NCI-H2171 (cell line): ENCODE data around the gene NF1.
A peak's percentile ranks its signal among the peaks of the same experiment; 100 is the strongest.
"Not testable (repeated sequence)": the region's sequence is repeated elsewhere in the genome, so short reads cannot be mapped to it uniquely, and the experiment has no call there.

ENCODE experiments used
- DNase-seq: peaks from one replicate; lab custom pipeline; 2025; lab: John Stamatoyannopoulos, UW

Gene NF1

DNA sequence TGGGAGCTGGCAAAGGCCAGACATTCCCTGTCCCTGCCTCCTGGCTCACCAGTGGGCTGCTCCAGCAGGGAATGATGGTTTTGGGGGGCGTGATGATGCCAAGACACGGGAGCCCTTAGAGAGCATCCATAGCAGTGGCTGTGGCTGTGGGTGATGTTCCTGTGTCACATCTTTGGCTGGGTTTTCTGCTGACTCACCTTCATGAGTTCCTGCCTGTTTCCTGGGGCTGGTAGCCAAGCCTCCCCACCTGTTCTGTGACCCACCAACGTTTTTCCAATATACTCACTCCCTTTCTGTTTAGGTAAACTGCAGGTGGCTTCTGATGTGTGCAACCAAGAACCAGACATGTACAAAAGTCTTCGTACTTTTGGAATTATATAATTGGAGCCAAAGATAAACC is 16.5 kb upstream of the NF1 start:
- DNase-seq: no peak

DNA sequence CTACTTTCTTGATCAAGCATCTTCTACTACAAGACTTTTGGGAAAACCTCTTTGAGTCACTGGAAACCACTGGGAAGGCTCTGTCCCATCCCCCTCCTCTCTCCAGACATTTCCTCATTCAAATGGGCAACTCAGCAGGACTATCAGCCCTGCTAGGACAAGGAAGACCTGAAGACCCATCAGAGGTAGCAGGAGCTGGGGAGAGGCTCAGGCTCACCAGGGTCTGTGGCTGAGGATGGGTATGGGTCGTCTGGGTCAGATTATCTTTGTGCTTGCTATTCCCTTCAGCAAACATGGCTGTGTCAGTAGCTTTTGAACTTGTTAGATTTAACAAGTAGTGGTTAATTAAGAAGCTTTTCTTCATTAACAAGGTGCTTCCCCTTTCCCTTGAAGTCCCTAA is 15.0 kb upstream of the NF1 start:
- DNase-seq: no peak

DNA sequence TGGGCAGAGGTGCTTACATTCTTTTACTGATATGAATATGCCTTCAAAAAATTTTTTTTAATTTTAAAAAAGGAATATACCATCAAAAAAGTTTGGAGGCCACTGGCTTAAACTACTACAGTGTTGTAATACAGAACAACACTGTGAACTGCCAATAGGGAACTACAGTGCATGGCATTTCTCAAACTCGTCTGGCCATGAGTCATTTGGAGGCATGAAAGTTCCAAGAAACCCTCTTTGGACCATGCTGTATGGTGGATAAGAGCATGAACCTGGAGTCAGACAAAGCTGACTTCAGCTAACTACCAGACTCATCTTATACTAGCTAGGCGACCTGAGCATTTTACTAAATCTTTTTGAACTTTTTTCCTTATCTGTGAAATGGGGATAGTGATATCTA is 9.2 kb upstream of the NF1 start:
- no peak for DNase-seq

DNA sequence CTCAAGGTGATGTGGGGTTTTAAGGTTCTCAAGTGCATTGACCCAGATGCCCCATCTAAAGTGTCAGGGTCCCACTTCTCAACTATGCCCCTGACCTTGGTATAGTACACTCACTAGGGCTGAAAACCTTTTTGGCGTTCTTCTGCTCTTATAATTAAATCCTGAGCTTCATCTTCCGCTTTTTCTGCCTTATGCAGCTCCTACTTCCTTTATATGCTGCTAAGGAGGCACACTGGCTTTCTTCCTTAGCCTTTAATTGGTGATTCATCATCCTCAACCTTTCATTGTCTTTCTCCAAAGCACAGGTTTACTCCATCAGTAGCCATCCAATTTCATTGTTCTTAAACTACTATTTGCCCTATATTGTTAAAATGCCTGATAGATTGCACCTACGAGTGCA is 5.3 kb upstream of the NF1 start:
- DNase-seq: no peak

DNA sequence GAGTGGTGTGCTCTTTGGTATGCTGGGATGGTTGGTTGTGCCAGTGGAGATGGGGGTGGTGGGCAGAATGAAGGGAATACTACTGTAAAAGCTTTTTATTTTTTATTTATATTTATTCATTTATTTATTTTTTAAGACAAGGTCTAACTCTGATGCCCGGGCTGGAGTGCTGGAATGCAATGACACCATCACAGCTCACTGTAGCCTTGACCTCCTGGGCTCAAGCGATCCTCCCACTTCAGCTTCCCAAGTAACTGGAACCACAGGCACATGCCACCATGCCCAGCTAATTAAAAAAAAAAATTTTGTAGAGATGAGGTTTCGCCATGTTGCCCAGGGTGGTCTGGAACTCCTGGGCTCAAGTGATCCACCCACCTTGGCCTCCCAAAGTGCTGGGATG is 4.1 kb upstream of the NF1 start:
- not testable (repeated sequence) for DNase-seq

DNA sequence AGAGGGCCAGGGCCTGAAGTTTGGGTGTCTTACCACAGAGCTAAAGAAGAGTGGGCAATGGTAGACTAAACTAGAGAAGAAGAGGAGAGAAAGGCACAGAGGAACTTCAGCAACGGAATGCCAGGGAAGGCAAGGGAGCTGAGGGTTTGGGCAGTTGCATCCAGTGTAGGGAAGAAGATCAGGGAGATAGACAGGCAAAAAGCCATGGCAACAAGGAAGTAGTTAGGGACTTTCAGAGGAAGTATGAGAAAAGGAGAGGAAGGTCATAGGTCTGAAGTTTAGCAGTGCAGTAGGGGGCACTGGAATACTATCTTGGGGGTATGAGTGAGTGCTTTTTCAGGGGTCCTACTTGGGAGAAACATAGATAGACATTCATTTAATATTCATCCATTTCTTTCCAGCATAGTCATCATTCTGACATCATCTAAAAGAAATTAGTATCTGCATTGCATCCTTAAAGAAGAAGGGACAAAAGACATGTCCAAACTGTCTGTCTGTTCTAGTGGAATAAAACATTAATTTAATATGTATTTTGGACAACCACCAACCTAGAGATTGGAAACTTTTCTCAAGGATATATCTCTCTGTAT is 2.2 kb upstream of the NF1 start:
- DNase-seq: no peak

DNA sequence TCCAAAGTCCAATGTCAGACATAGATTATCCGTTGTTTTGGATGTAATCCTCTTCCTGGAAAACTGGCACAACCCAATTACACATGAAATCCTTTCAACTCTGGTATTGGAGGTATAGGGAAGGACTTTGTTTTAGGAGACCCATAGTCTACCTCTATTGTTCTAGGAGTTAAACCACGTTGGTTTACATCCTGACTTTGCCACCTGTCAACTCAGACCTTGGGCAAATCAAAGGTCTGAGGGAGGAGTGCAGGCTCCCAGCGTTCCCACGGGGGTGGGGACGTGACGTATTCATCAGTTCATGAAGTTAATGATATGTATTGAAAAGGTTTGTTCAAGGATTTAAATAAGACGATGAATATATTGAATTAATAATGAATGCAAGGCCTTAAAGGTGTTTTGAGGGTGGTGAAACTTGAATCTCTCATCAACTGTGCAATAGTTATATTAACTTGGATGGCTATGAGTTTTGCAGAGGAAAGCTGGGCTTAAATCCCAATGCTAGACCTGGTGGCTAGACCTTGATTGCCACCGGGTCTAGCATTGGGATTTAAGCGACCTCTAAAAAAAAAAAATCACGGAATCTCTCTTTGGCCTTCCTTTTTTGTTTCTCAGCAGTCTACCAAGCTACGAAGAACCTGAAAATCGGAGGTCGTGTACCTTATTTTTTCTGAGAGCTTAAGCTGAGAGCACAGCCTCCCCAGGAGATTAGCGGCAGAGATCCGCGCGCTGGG is 744 bp upstream of the NF1 start:
- no peak for DNase-seq

DNA sequence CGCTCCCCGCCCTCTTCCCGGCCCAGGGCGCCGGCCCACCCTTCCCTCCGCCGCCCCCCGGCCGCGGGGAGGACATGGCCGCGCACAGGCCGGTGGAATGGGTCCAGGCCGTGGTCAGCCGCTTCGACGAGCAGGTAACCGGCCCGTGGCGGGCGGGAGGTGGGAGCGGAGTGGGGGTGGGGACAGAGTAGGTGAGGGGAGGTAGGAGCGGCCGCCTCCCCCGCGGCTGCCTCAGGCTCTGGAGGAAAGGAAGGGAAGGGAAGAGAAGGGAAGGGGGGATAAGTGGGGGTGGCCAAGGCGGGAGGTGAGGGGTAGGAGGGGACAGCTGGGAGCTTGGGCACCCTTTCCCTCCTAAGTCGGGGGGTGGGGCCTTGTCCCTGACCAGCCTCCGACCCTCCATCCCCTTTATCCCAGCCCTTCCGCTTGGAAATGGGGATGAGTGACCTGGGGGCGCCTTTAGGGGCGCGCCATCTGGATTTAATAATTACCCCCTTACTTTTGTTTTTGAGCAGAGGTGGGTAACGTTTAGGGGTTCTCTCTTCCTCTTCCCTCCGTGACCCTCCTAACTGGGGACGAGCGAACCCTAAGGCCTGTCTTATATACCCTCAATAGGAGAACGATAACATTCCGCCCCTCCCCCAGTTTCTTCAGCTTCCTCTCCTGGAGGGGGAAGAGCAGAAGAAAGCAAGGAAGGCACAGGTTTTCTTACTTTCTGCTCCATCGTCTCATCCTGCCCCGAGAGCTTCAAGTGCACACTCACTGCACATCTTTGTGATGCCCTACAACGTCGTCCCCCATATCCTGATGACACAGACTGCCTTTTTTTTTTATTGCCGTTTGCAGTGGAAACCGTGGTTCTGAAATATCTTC is 694 bp downstream of the NF1 start:
- DNase-seq: peak; percentile 31

DNA sequence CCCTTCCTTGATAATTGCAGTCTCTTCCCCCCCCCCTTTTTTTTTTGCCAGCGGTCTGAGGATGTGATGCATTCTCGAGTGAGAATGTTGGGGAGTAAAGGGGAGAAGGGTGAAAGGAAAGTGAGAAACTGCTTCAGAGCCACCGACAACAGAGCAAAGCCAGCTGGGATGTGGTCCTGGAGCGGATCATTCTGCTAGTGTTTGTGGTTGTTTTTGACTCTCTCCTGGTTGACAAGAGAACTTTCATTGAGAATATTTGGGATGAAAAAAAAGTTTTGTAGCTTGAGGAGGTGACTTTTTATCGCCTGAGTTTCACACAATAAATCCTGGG is 1.3 kb downstream of the NF1 start:
- no peak for DNase-seq

DNA sequence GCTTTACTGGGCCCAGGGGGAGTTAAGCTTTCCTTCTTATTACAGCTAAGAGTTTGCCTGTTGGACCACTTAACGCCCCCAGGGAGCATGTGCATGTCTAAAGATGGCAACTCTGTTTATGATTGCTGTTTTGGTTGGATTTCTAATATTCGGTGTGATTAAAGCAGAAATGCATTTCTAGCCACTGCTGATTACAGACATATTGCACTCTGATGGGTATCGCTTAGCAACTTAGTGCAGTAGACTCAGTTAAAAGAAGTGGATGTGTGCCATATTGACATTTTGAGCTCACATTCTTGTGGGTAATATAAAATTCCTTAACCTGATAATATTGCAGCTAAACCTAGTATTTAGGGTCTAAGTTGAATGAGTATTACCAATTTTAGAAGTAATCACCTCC is 4.2 kb downstream of the NF1 start:
- no peak for DNase-seq

DNA sequence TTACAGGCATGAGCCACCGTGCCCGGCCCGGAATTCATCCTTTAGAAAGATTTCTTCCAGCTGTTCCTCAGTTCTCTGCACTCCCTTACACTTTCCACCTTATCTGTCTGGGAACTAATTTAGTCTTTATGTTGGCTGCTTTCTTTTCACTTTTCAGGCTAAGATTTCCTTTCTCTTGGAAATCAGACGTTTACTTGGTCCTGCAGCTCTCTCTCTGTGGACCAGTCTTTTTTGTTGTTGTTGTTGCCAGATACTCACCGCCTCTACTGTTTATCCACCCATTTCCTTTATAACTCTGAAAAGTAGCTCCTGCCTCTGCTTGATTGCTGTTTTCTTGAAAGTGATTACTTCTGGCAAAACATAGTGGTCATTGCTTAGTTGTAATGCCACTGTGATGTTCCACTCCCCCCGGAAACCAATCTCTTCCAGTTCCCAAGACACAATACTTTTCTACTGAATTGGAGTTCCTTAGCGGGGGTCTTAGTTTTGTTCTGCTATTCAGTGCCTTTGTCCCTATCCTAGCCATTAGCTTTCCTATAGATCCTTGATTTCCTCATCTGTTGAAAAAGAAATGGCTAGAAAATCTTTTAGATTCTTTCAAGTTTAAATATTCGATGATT is 6.2 kb downstream of the NF1 start:
- DNase-seq: no peak

DNA sequence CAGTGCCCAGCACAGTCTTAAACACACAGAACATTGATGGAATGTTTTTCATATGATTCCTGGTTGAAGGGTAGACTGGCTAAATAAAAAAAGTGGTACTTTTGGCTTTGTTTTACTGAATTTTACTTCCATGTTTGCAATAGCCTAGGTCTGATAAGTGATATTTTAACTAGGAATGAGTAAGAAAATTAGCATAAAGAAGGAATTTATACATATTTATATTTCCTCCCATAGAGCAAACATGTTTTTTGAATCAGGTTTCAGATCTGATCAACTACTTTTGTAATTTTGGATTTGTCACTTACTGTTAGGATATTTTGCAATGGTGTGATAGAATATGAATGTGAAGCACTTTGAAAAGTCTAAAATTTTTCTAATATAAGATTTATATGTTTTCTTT is 7.2 kb downstream of the NF1 start:
- DNase-seq: no peak

DNA sequence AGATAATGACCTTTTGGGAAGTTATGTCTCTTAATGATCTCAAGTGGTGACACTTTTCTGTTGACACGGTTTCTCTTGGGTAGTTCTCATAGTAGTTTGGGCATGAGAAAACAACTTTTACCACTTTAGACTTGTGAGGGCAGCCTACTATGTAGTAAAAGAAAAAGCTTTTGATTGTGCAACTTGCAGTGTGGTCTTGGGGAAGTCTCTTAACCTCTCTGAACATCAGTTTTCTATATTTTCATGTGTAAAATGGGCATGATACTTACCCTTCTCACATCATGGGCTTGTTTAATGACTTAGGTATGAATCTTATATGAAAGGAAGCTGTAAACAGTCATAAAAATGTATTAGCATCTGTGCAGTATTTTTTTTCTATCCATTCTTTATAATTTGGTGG is 11.2 kb downstream of the NF1 start:
- DNase-seq: no peak

DNA sequence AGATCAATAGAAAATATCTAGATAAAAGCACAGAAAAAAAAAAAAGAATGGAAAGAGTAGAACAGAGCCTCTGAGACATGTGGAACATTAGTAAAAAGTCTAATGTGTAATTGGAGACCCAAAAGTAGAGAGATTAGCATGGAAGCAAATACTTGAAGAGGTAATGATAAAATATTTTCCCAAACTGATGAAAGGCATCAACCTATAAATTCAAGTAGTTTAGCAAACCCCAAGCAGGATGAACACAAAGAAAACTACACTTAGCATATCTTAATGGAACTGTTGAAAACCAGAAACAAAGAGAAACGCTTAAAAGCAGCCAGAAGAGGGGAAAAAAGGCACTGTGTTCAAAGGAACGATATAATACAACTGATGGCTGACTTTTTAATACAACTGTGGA is 16.4 kb downstream of the NF1 start:
- DNase-seq: no peak

DNA sequence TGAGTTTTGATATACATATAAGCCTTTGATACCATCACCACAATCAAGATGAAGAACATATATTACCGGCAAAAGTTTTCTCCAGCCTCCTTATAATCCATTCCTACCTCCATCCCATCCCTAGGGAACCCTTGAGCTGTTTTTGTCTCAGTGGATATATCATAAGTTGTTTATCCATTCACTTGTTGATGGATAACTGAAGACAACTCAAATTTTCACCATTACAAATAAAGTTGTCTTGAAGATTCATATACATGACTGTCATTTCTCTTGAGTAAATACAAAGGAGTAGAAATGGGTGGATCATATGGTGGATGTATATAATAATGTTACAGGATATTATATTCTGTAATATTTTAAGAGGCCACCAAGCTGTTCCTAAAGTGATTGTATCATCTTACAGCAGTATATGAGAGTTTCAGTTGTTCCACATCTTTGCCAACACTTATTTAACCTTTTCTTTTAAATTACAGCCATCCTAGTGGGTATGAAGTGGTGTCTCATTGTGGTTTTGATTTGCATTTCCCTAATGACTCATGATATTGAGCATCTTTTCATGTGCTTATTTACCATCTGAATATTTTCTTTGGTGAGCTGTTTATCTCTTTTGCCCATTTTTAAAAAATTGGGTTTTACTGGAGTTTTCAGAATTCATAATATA is 17.4 kb downstream of the NF1 start:
- DNase-seq: no peak

DNA sequence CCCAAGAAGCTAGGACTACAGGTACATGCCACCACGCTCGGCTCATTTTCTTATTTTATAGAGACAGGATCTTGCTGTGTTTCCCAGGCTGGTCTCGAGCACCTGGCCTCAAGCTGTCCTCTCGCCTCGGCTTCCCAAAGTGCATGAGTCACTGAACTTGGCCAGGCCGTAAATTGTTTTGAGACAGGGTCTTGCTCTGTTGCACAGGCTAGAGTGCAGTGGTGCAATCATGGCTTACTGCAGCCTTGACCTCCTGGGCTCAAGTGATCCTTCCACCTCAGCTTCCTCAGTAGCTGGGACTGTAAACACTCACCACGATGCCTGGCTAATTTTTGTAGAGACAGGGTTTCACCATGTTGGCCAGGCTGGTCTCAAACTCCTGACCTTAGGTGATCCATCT is 18.6 kb downstream of the NF1 start:
- DNase-seq: not testable (repeated sequence)

DNA sequence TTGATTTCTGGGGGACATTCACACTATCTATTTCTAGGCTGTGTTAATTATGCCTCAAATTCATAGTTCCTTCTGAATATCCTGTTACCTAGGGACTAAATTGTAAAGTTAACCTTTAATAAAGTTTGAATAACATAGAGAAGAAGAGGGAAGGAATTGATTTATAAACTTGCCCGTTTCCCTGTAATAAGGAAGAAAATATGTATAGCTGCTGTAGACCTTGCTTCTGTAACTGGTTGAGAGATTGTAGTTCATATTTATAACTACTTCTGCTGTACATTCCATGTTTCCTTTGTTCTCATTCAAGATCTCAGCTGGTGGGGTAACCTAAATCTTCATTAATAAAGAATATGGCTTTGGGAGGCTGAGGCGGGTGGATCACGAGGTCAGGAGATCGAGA is 19.2 kb downstream of the NF1 start:
- DNase-seq: no peak

DNA sequence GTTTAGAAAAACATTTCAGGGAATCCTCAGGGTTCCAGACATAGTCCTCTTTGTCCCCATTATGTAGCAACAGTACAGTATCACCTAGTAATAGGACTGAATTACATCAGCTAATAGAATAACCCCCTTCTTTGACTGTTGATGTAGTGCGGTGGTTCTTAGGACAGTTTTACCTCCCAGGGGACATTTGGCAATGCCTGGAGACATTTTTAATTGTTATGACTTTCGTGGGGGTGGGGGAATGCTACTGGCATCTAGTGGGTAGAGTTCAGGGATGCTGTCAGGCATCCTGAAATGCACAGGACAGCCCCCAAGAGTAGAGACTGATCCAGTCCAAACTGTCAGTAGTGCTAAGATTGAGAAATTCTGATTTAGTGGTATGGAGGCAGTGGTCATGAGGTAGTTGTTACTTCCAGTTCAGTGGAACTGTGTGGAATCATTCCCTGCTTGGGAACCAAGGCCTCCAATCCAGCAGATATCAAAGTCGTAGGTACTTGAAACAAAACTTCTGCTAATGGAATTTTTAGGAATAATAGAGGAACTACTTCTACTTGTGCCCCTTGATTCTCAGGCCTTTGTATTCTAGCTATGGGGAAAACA is 20.3 kb downstream of the NF1 start:
- DNase-seq: no peak

DNA sequence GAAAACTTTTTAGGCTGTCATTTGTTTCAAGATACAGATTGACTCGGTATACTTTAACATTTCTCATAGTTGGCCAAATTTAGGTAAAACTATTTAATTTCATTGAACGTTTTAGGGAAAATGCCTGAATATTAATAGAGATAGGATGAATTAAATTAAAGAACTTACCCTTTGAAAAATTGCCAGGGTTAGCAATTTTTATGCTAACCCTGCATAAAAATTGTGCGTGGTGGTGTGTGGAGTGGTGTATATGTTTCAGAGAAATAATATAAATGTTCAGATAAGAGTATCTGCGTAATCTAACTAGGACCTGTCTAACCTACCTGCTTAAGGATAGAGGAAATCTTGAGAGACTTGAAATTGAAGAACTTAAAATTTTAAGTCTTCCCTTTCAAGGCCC is 21.4 kb downstream of the NF1 start:
- no peak for DNase-seq

DNA sequence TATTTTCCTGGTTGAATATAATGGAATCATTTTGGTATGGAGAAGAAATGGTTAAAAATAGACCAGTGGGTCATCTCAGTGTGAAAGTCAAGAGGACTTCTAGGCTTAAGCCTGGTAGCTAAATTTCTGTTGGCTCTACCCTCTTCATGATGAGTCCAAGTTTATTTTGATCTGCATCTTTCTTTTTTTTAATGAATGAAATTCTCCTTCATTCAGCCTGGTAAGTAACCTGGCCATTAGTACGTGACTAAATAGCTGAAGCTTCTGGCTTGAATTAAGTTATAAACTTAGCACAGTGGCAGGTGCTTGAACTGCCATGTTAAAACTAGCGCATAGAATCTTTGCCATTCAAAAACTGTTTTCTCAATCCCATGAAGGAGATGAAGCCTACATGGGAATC is 28.0 kb downstream of the NF1 start:
- no peak for DNase-seq

DNA sequence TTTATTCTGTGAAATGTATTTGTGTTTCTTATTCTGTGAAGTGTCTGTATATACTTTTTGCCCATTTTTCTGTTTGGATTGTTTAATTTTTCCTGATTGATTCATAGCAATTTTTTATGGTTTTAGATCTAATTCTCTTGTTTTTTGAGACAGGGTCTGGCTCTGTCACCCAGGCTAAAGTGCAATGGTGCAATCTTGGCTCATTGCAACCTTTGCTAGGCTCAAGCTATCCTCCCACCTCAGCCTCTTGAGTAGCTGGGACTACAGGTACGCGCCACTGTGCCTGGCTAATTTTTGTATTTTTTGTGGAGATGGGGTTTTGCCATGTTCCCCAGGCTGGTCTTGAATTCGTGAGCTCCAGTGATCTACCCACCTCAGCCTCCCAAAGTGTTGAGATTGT is 31.5 kb downstream of the NF1 start:
- DNase-seq: no peak

DNA sequence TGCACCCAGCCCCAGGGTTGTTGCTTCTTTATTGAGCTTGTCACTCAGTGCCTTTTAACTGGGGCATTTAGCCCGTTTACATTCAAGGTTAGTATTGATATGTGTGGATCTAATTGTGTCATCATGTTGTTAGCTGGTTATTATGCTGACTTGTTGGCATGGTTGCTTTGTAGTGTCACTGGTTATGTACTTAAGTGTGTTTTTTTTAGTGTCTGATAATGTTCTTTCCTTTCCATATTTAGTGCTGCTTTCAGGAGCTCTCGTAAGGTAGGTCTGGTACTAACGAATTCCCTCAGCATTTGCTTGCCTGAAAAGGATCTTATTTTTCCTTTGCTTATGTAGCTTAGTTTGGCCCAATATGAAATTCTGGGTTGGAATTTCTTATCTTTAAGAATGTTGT is 33.5 kb downstream of the NF1 start:
- no peak for DNase-seq
